ENCODE results near the gene ZNF532.

DNA sequence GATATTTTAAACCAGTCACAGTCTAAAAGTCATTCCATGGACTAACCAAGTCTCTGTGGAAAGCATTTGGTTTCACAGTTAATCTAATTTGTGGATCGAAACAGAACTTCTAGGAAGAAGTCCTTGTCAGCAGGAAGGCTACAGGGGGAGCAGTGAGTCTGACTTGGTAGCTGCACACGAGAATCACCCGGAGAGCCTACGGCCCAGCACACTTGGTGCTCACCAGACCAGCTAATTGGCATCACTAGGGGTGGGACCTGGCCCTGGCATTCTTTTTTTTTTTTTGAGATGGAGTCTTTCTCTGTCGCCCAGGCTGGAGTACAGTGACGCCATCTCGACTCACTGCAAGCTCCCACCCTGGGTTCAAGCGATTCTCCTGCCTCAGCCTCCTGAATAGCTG, 97.7 kb downstream of the ZNF532 start:
- no peak for TF ChIP-seq POLR2AphosphoS5 (IDR thresholded peaks at IDR 0.05; ENCODE audit: borderline replicate concordance, low read depth, low read length)
- no peak for TF ChIP-seq EZH2 (IDR thresholded peaks at IDR 0.05)
- TF ChIP-seq FOXP2 (optimal IDR thresholded peaks at IDR 0.05; ENCODE audit: control extremely low read depth, extremely low read length, insufficient read depth) = no peak

Measured in SK-N-MC (cell line).